HUES64 (cell line): ENCODE data around the gene PTGER1.

Experiments
- H3K27ac ChIP-seq: 2 replicates; pipeline ENCODE4 v1.7.0; 2013; ENCODE audit warnings: low read depth, low read length, inconsistent platforms
- H3K27me3 ChIP-seq: 2 replicates; pipeline ENCODE4 v1.6.1; 2013; ENCODE audit warnings: mild to moderate bottlenecking, low read length; ENCODE audit not compliant: insufficient read depth
- H3K36me3 ChIP-seq: 2 replicates; pipeline ENCODE4 v1.6.1; 2013; ENCODE audit warnings: mild to moderate bottlenecking, low read length; ENCODE audit not compliant: insufficient read depth
- H3K4me1 ChIP-seq: 2 replicates; pipeline ENCODE4 v1.6.1; 2013; ENCODE audit warnings: mild to moderate bottlenecking, low read length, moderate library complexity; ENCODE audit not compliant: insufficient read depth
- H3K4me3 ChIP-seq: 2 replicates; pipeline ENCODE4 v1.5.1; 2013; ENCODE audit warnings: mild to moderate bottlenecking, low read length, moderate library complexity
- H3K9ac ChIP-seq: 2 replicates; pipeline ENCODE4 v1.6.1; 2013; ENCODE audit warnings: mild to moderate bottlenecking, low read depth, low read length
- H3K9me3 ChIP-seq: 2 replicates; pipeline ENCODE4 v1.6.1; 2013; ENCODE audit warnings: low read depth, low read length; ENCODE audit not compliant: insufficient read depth
- WGBS: fragments of 150-250, 120-280 bp; methylation state at CpG from one replicate; pipeline ENCODE4 v1.1.7; 2013; ENCODE audit warnings: missing lambda C conversion rate; 5-methylcytosine and 5-hydroxymethylcytosine counted together

The PTGER1 gene

DNA sequence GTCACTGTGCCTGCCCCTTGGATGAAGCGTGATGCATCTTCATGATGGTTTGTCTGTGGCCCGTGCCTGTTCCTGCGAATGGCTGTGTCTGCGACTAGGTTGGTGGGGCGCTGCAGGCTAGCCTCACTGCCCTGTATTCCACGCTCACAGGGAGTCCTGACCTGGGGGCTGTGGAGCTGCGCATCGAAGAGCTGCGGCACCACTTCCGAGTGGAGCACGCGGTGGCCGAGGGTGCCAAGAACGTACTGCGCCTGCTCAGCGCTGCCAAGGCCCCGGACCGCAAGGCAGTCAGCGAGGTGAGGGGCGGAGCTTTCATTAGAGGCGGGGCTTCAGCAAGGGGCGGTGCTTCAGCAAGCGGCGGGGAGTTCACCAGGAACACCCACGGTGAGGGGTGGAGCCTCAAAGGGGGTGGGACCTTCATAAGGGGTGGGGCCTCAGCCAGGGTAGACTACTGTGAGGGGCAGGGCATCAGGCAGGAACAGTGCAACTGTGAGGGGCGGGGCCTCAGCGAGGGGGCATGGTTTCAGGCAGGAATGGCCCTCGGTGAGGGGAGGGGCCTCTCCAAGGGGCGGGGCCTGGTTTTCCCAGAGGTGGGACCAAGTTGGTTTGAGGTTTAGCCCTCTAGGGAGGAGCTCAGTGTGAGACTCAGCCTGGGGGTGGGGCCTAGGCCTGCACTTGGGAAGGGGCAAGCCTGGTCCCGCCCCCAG is 24.8 kb downstream of the PTGER1 start:
- Histone ChIP-seq H3K36me3 (peaks cover 62% of the 10 kb centered on the region), H3K27me3 (no peaks in the 10 kb centered on the region), H3K9me3 (no peaks in the 10 kb centered on the region), H3K27ac (no peak overlapping the region), H3K9ac (no peak overlapping the region), H3K4me3 (no peak overlapping the region), H3K4me1 (no peaks in the 10 kb centered on the region)
- 87% methylated on average over 30 of the region's 30 CpGs for WGBS

DNA sequence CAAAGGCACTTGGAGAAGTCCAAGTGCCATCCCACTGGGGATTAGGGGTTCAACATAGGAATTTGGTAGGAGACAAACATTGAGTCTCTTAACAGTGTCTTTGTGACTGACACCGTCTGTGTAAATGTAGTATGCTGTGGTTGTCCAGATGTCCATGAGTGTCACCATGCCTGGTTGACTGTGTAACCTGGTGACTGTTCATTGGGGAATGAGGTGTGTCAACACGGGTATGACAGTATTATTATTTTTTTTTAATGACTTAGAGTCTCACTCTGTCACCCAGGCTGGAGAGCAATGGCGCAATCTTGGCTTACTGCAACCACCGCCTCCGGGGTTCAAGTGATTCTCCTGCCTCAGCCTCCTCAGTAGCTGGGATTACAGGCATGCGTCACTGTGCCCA is 25.8 kb downstream of the PTGER1 start:
- WGBS, result 94% methylated on average over 5 of the region's 6 CpGs
- H3K4me3 ChIP-seq, result no peak overlapping the region
- no peak overlapping the region for H3K27ac ChIP-seq
- no peaks in the 10 kb centered on the region for H3K27me3 ChIP-seq
- no peaks in the 10 kb centered on the region for H3K4me1 ChIP-seq
- peaks cover 63% of the 10 kb centered on the region for H3K36me3 ChIP-seq
- no peaks in the 10 kb centered on the region for H3K9me3 ChIP-seq
- no peak overlapping the region for H3K9ac ChIP-seq

DNA sequence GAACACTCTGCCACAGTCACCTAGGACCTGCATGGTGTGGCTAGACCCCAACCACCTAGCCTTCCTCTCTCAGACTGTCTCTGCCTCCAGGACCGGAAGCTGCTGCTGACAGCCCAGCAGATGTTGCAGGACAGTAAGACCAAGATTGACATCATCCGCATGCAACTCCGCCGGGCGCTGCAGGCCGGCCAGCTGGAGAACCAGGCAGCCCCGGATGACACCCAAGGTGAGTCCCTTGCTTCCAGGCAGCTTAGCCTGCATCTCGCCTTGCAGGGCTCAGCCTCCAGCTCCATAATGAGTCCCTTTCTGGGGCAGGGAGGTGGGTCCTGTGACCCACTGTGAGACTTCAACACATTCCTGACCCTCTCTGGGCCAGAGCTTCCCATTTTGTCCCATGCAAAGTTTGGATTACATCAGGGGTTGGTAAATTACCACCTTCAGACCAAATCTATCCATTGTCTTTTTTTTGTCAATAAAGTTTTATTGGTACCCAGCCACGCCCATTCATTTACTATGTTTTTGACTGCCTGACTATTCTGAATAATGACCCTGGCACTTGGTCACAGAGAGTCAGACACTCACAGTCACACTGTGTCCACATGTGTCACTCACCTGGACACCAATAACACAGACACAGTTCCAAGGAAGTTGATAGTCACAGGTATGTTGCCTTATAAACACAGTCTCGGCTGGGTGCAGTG is 28.7 kb downstream of the PTGER1 start:
- Histone ChIP-seq H3K27ac (no peak overlapping the region), H3K4me3 (no peak overlapping the region), H3K9me3 (no peaks in the 10 kb centered on the region), H3K9ac (no peak overlapping the region), H3K27me3 (no peaks in the 10 kb centered on the region), H3K36me3 (peaks cover 80% of the 10 kb centered on the region), H3K4me1 (no peaks in the 10 kb centered on the region)
- WGBS, result 94% methylated on average over 10 of the region's 10 CpGs

- H3K9ac ChIP-seq, result no peak overlapping the region
- no peak overlapping the region for H3K27ac ChIP-seq
- WGBS, result 95% methylated on average over 14 of the region's 14 CpGs
- H3K9me3 ChIP-seq, result no peaks in the 10 kb centered on the region
- H3K4me1 ChIP-seq, result no peaks in the 10 kb centered on the region
- no peak overlapping the region for H3K4me3 ChIP-seq
- H3K27me3 ChIP-seq, result no peaks in the 10 kb centered on the region
- peaks cover 69% of the 10 kb centered on the region for H3K36me3 ChIP-seq
Measured at GRCh38 chr19:14443632-14444216, 31.4 kb downstream of the PTGER1 start.

DNA sequence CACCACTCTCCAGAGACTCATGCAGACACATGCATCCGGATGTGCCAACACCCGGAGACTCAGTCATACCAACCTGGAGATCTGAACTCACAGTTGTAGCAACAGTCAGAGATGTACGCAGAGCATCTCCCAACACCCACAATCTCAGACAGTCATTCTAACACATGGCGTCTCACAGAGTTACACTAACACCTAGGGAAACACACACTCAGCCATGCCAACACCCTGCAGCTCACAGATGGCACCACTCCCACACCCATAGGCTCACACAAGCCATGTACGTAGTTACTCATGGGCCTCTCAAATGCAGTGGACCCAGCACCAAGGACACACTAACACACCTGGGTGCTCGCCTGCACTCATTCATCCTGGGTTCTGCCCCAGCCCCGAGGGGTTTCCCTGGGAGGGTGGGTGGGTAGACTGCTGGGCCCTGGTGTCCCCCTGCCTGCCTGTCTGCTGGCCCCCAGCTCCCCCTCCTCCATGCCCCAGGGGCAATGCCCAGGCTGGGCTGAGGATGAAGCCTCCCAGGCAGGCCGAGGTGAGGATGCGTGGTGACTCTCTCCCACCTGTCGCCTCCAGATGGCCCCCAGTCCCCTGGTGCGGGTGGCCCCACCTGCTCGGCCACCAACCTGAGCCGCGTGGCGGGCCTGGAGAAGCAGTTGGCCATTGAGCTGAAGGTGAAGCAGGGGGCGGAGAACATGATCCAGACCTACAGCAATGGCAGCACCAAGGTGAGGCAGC is 32.1 kb downstream of the PTGER1 start:
- 96% methylated on average over 16 of the region's 16 CpGs for WGBS
- H3K4me3 ChIP-seq, result no peak overlapping the region
- no peak overlapping the region for H3K9ac ChIP-seq
- H3K4me1 ChIP-seq, result no peaks in the 10 kb centered on the region
- no peaks in the 10 kb centered on the region for H3K9me3 ChIP-seq
- peaks cover 62% of the 10 kb centered on the region for H3K36me3 ChIP-seq
- no peaks in the 10 kb centered on the region for H3K27me3 ChIP-seq
- H3K27ac ChIP-seq, result no peak overlapping the region

DNA sequence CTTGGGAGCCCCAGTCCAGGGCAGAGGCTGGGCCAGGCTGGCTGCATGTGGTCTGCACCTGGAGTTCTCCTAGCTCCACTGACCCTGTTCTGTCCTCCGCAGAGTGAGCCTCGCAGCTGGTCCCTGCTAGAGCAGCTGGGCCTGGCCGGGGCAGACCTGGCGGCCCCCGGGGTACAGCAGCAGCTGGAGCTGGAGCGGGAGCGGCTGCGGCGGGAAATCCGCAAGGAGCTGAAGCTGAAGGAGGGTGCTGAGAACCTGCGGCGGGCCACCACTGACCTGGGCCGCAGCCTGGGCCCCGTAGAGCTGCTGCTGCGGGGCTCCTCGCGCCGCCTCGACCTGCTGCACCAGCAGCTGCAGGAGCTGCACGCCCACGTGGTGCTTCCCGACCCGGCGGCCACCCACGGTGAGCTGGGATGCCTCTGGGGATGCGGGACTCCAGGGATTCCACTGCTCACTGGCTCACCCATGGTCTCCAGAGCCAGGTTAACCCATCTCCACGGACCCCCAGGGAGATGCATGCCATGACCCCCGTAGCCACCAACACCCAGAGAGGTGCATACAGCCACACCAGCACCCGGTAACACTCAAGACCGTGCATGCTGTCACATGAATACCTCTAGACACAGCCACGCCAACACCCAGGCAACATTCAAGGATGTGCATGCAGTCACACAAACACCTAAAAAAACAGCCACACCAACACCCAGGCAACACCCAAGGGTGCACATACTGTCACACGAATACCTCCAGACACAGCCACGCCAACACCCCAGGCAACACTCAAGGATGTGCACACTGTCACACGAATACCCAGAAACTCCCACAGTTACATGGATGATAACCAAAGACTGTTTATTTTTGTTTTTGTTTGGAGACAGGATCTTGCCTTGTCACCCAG is 33.9 kb downstream of the PTGER1 start:
- Histone ChIP-seq H3K9me3 (no peaks in the 10 kb centered on the region), H3K4me3 (no peak overlapping the region), H3K4me1 (no peaks in the 10 kb centered on the region), H3K36me3 (peaks cover 51% of the 10 kb centered on the region), H3K27me3 (no peaks in the 10 kb centered on the region), H3K27ac (no peak overlapping the region), H3K9ac (no peak overlapping the region)
- 94% methylated on average over 34 of the region's 34 CpGs for WGBS

DNA sequence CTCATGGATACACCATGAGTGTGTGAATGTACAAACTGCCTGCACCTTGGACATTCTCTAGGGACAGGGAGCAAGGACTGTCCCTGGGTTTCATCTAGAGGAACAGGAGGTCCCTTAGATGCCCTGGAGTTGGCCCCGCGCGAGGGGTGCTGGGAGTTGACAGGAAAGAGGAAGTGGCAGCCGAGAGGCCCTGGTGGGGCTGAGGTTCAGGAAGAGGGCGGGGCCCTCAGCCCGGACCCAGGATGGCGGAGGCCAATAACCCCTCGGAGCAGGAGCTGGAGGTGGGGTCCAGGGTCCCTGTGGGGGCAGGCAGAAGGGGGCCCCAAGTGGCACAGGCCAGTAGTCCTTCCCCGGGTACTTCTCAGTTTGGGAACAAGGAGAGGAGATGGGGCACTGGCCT is 35.1 kb downstream of the PTGER1 start:
- Histone ChIP-seq H3K4me1 (no peaks in the 10 kb centered on the region), H3K4me3 (no peak overlapping the region), H3K36me3 (peaks cover 41% of the 10 kb centered on the region), H3K9me3 (no peaks in the 10 kb centered on the region), H3K27ac (no peak overlapping the region), H3K27me3 (no peaks in the 10 kb centered on the region), H3K9ac (no peak overlapping the region)
- WGBS, result 78% methylated on average over 9 of the region's 9 CpGs

GRCh38 chr19:14439014-14439413 is 36.1 kb downstream of the PTGER1 start:
- no peak overlapping the region for H3K4me3 ChIP-seq

GRCh38 chr19:14437578-14438140 is 37.5 kb downstream of the PTGER1 start:
- H3K4me3 ChIP-seq, result no peak overlapping the region
- H3K36me3 ChIP-seq, result peaks cover 18% of the 10 kb centered on the region
- H3K27ac ChIP-seq, result no peak overlapping the region
- no peaks in the 10 kb centered on the region for H3K27me3 ChIP-seq
- H3K9ac ChIP-seq, result no peak overlapping the region
- 0 out of 2 replicates have a peak, but pooled peaks cover 9% of the 10 kb centered on the region for H3K4me1 ChIP-seq
- 95% methylated on average over 7 of the region's 7 CpGs for WGBS
- no peaks in the 10 kb centered on the region for H3K9me3 ChIP-seq

More at GRCh38 chr19:14439014-14439413, 36.1 kb downstream of the PTGER1 start:
- no peak overlapping the region for H3K27ac ChIP-seq
- no peak overlapping the region for H3K9ac ChIP-seq
- H3K4me1 ChIP-seq, result 0 out of 2 replicates have a peak, but pooled peaks cover 9% of the 10 kb centered on the region
- WGBS, result 91% methylated on average over 9 of the region's 9 CpGs
- H3K36me3 ChIP-seq, result peaks cover 31% of the 10 kb centered on the region
- no peaks in the 10 kb centered on the region for H3K9me3 ChIP-seq
- no peaks in the 10 kb centered on the region for H3K27me3 ChIP-seq
